Lower lobe of right lung (tissue), 2 donors: ENCODE data around the gene HCRTR1. TPM values are rescaled to one million over a fixed set of nuclear protein-coding genes. Genes with fewer than 3 reads are reported as not detected.

Experiments used
- ATAC-seq, 2 donors: fragments of 200-7000 bp; cut with Tn5 transposase; one replicate each; pipeline ENCODE4 v1.9.1; 2020 to 2022; ENCODE audit warnings: mild to moderate bottlenecking in 2 of 2, moderate library complexity in 2 of 2
- DNase-seq: peaks from one replicate; pipeline ENCODE4 v3.0.0-alpha.2; 2020
- H3K27ac ChIP-seq: fragments of 200-600 bp; one replicate; pipeline ENCODE4 v1.8.0; 2022
- H3K27me3 ChIP-seq: fragments of 200-600 bp; one replicate; pipeline ENCODE4 v1.8.0; 2022; ENCODE audit warnings: low read depth
- H3K36me3 ChIP-seq: fragments of 200-600 bp; one replicate; pipeline ENCODE4 v1.8.0; 2022; ENCODE audit warnings: mild to moderate bottlenecking
- H3K4me1 ChIP-seq: fragments of 200-600 bp; one replicate; pipeline ENCODE4 v1.8.0; 2022
- H3K4me3 ChIP-seq: fragments of 200-600 bp; one replicate; pipeline ENCODE4 v1.8.0; 2022; ENCODE audit warnings: mild to moderate bottlenecking
- H3K9me3 ChIP-seq: fragments of 200-600 bp; one replicate; pipeline ENCODE4 v1.8.0; 2022
- CTCF ChIP-seq: fragments of 200-600 bp; IDR thresholded peaks from one replicate; pipeline ENCODE4 v1.8.0; 2022; ENCODE audit warnings: antibody characterized with exemption, mild to moderate bottlenecking
- intact Hi-C: fragments of 100-400 bp; cut with DNase I; formaldehyde crosslinking; loops from one replicate; pipeline ENCODE4 v1.11.0; 2022
- total RNA-seq: library from RNA; stranded (reverse); fragmentation: NEBNext Ultra II Directional; extraction: Animal tissue kit (Norgen Biotek cat#: 25700); gene quantifications from one replicate; pipeline ENCODE4 v1.2.1, GENCODE V29; 2021
- donor health status: DM: no; HTN: yes; CAD: no; lungs with severe emphysema.

The HCRTR1 gene
- total RNA-seq, 1 donor from 2014 or later, result not detected

GRCh38 chr1:31657972-31658510 lies 40.6 kb downstream of the HCRTR1 start:
- no peak for TF ChIP-seq CTCF
- Histone ChIP-seq H3K36me3 (peaks cover 3% of the 10 kb centered on the region), H3K4me3 (no peak overlapping the region), H3K27ac (no peak overlapping the region), H3K4me1 (no peaks in the 10 kb centered on the region), H3K27me3 (no peaks in the 10 kb centered on the region), H3K9me3 (no peaks in the 10 kb centered on the region)
- DNase-seq (no peak), ATAC-seq (no peak)
- intact Hi-C loops, result no loop called here

GRCh38 chr1:31658721-31659120 lies 41.2 kb downstream of the HCRTR1 start:
- Histone ChIP-seq H3K9me3 (no peaks in the 10 kb centered on the region), H3K4me1 (no peaks in the 10 kb centered on the region), H3K36me3 (peaks cover 3% of the 10 kb centered on the region), H3K27me3 (no peaks in the 10 kb centered on the region), H3K4me3 (no peak overlapping the region), H3K27ac (no peak overlapping the region)
- no peak for DNase-seq
- no peak for ATAC-seq
- intact Hi-C loops, result no loop called here
- no peak for TF ChIP-seq CTCF

DNA sequence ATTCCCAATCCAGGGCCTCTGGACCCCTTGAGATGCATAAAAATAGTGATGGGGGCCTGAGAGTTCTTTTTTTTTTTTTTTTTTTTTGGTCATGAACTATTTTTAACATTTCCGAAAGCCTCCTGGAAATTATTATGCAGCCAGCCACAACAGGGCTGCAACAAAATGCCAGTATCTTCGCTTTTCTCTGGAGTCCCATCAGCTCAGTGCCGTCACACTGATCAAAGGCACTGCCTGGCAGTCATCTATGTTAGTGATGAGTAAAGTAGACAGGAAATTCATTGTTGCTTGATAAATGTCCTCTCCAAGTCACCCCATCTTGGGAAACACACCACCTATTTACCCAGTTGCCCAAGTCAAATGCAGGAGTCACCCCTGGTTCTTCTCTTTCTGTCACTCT lies 42.4 kb downstream of the HCRTR1 start:
- TF ChIP-seq CTCF, result no peak
- no peak overlapping the region for H3K4me3 ChIP-seq
- H3K9me3 ChIP-seq, result no peaks in the 10 kb centered on the region
- H3K4me1 ChIP-seq, result no peaks in the 10 kb centered on the region
- ATAC-seq, result no peak
- H3K36me3 ChIP-seq, result peaks cover 3% of the 10 kb centered on the region
- H3K27ac ChIP-seq, result no peak overlapping the region
- intact Hi-C loops, result no loop called here
- DNase-seq, result no peak
- no peaks in the 10 kb centered on the region for H3K27me3 ChIP-seq

DNA sequence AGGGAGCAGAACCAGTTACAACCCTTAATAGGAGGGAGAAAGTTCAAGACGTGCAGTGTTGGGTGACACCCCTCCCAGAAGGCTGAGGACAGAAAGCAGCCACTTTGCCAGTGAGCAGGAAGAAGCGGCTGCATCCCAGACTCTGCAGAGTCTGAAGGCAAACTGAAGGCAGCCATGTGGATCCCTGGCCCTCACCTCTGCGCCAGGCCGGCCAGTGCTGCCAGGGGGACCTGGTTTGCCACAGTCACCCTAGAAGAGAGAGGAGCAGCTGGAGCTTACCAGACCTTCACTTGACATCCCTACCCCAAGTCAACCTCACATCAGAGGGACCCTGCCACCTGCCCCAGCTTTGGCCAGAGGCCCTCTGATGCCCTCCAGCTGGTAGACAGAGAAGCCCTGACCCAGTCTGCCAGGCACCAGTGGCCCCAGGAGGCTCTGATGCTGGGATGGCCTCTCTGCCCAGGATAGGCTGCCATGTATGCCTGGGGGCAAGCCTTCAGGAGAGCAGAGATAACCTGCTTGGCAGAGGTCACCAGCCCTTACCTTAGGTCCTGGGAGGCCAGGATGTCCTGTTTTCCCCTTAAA lies 43.5 kb downstream of the HCRTR1 start:
- H3K9me3 ChIP-seq, result no peaks in the 10 kb centered on the region
- no peaks in the 10 kb centered on the region for H3K27me3 ChIP-seq
- no peak for ATAC-seq
- H3K4me1 ChIP-seq, result no peaks in the 10 kb centered on the region
- no peak overlapping the region for H3K27ac ChIP-seq
- peaks cover 3% of the 10 kb centered on the region for H3K36me3 ChIP-seq
- TF ChIP-seq CTCF, result no peak
- DNase-seq, result no peak
- H3K4me3 ChIP-seq, result no peak overlapping the region
- intact Hi-C loops, result no loop called here

GRCh38 chr1:31661856-31662255 lies 44.4 kb downstream of the HCRTR1 start:
- no peak for TF ChIP-seq CTCF
- intact Hi-C loops, result no loop called here
- H3K27ac ChIP-seq, result no peak overlapping the region

More at GRCh38 chr1:31661856-31662255, 44.4 kb downstream of the HCRTR1 start:
- Histone ChIP-seq H3K9me3 (no peaks in the 10 kb centered on the region), H3K36me3 (peaks cover 3% of the 10 kb centered on the region), H3K4me3 (no peak overlapping the region), H3K4me1 (peaks cover 8% of the 10 kb centered on the region), H3K27me3 (no peaks in the 10 kb centered on the region)
- ATAC-seq (no peak), DNase-seq (no peak)
